ENCODE measurements around the gene C3orf33.

Gene C3orf33

DNA sequence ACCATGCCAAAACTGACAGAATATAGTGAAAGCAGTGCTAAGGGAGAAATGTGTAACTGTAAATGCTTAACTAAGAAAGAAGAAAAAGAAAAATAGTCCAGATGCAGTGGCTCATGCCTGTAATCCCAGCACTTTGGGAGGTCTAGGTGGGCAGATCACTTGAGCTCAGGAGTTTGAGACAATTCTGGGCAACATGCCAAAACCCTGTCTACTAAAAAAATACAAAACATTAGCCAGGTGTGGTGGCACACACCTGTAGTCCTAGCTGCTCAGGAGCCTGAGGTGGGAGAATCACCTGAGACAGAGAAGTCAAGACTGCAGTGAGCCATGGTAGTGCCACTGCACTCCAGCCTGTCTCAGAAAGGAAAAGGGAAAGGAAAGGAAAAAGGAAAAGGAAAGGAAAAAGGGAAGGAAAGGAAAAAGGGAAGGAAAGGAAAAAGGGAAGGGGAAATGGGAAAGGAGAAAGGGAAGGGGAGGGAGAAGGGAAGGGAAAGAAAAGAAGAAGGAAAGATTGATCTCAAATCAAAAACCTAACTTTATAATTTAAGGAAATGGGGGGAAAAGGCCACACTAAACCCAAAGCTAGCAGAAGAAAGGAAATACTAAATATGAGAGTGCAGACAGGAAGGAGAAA, 20.3 kb downstream of the C3orf33 start:
- DNase-seq (ENCODE audit: low spot score) = no peak

DNA sequence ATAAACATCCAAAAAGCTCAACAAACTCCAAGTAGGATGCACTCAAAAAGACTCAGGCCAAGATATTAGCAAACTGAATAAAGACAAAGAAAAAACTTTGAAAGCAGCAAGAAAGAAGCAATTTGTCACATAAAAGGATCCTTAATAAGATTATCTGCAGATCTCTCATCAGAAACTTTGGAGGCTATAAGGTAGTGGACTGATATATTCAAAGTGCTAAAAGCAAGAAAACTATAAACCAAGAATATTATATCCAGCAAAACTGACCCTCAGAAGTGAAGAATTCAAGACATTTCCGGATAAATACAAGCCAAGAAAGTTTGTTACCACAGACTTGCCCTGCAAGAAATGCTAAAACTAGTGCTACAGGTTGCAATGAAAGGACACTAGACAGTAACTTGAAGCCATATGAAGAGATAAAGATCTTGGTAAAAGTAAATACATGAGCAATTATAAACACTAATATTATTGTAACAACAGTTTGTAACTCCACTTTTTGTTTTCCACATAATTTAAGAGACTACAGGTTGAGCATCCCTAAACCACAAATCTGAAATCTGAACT, 23.6 kb downstream of the C3orf33 start:
- DNase-seq (ENCODE audit: low spot score) = no peak

DNA sequence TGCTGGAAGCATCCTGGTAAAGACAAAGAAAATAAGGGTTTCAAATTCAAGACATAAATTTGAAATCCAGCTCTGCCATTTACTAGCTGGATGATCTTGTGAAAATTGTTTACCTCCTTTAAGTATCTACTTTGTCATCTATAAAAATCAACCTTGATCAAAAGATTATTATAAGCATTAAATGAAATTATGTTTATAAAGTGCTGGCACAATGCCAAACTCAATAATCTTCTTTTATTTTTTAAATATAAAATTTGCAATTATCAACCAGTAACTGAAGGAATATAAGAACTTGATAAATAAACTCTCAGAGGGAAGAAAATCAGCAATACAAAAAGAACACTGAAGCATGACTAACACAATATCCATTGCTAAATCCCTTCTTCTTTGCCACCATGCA, 25.8 kb downstream of the C3orf33 start:
- DNase-seq (ENCODE audit: low spot score) = no peak

DNA sequence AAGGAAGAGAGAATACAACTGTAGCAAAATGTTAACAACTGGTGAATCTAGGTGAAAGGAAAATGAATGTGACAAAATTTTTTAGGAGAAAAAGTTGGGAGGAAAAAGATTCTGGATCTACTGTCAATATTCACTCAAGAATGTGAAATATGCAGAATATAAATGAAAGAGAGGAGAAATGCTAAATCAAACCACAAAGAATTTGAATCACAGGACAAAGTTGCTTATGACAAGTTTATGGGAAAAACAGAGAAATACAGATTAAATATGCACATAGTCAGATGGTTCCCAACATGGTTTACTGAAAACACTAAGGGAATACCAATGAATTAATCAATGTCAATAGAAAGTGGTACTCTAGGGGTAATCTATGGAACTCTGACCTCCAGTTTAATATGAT, 27.6 kb downstream of the C3orf33 start:
- no peak for DNase-seq (ENCODE audit: low spot score)

DNA sequence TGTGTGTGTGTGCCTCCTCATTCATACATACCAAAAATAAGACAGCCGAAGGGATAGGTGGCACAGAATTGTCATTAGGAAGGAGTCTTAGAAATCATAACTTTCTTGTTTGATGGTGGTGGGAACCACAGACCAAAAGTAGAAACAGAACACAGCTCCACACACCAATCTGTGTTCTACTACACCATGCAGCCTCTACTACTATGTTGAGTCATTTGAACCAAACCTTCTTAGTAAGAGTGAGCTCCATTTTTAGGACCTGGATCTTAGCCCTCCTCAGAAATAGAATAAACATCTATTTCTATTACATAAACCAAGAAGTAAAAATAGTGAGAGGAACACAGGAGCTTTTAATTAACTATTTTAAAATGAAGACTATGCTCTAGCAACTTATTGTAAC, 33.3 kb downstream of the C3orf33 start:
- no peak for DNase-seq (ENCODE audit: low spot score)

DNA sequence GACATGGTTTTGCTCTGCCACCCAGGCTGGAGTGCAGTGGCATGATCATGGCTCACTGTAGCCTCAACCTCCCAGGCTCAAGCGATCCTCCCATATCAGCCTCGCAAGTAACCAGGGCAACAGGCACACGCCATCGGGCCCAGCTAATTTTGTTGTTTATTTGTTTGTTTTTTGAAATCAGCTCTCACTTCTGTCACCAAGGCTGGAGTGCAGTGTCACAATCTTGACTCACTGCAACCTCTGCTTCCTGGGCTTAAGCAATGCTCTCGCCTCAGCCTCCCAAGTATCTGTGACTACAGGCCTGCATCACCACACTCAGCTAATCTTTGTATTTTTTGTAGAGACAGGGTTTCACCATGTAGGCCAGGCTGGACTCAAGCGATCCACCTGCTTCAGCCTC, 35.0 kb downstream of the C3orf33 start:
- DNase-seq (ENCODE audit: low spot score) = no peak

DNA sequence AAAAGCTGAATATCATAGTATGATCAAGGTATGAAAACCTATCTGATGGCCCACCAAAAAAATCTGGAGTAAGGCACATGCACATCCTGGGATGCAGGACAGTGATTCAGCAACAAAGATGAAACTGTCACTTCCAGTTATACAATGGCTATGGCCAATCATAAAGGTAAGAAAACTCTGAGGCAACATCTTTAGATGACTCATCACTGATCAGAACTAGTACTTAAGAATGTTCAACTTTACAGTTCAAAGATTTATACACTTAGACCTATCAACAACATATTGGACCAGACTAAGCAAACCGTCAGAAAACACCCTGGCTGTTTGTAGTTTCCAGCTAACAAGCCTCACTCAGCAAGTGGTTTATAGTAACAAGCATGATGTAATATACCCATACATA, 39.9 kb downstream of the C3orf33 start:
- DNase-seq (ENCODE audit: low spot score) = no peak

DNA sequence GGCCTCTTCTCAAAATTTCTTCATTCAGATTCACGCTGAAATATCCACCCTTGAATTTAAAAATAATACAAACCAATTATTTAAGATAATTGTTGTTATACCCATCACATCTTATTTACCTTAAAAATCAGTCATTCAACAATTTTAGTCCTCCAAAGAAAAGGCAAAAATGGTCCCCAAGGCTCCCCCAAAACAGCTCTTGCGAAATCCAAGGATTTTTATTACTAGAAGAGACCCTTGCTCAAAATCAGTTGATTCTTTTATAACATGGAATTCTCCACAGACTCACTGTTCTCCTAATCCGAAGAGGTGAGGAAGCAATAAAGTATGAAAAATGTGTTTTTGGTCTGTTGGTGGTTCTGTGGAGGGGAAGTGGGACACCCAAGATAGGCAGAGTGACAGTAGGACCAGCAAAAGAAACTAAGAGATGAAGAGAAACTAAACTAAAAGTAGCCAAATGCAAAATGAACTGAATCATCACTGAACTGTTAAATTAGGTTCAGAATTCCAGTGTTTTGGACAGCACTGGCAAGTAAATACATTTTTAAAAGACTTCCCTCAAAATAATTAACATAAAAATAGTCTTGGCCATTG, 42.1 kb downstream of the C3orf33 start:
- no peak for DNase-seq (ENCODE audit: low spot score)

DNA sequence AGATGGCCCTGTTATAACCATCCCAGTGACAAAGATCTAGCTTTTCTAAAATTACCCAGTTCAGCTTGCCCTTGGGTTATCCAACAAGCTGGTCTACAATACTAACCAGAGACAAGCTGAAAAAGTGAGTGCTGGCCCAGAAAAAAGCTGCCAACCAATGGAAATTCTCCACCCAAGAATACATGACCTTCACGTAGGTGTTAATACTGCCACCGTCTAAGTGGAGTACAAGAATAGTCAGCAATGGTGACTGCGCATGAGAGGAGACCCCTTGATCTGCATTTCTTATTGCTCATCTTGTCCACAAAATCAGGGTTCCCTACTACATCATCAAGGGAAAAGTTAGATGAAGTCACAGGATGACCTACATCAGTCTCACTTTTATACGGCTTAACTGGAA, 45.4 kb downstream of the C3orf33 start:
- DNase-seq (ENCODE audit: low spot score) = no peak

DNA sequence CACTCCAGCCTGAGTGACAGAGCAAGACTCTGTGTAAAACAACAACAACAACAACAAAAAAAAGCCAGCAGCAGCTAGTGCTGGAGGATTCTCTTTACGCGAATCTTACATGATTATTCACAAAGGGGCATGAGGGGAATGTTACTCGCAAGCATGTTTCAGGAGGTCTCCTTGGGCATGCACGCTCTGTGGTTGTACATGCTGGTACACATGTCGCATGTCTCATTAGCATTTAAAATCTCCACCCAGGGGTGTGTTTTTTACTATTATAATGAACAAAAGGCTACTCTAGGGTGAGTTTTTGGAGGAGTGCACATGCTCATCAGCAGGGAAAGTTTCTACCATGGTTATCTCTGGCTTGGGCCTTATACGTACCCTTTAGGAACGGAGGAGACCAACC, 48.5 kb downstream of the C3orf33 start:
- DNase-seq (ENCODE audit: low spot score) = no peak

DNA sequence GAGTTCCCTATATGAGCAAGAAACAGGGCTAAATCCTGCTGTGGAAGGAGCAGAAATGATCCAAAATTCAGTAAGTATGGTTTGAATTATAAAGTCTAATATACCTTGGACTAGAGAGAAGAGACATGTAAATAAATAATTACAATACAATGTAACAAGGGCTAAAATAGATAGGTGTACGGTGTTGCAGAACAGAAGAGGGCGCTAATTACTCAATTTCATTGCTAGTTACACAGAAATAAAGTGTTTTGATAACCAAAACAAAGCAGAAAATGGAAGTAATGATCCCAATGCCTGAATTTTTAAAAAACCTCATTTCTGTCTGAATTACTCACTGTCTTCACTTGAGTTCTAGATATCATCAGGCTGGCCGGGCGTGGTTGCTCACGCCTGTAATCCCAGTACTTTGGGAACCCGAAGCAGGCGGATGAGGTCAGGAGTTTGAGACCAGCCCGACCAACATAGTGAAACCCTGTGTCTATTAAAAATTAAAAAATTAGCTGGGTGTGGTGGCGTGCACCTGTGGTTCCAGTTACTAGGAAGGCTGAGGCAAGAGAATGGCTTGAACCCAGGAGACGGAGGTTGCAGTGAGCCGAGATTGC, 52.9 kb downstream of the C3orf33 start:
- DNase-seq (ENCODE audit: low spot score) = peak; percentile 20

DNA sequence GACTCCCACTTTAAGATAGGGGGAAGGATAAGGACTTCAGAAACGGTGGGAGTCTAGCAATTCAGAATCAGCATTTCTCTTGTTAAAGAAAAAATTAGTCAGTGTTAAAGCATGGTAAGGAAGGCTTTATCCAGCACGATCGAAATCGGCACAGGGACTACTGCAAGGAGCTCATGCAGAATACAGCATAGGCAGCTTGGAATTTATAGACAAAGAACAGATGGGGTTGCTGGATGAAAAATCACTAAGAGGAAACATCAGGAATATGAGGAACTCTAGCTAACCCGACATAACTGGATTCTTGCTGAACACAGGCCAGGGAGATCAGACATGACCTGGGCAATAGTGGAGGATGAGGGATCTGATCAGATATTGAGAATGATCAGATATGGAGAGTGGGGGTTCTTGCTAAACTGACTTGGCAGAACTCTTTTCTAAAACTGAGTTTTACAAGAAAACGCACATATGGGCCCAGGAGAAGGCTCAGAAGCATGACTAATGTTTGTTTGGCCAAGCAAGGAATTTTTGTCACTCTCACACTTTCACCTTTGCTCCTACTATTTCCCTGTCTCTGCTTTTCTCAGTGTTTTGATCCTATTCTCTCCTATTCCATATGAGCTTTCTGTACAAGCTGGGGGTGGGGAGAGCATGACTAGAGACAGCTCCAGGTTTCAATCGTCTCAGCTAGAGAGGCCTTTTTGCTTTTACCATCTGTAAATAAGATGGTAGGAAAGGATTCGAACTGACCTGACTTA, 57.3 kb downstream of the C3orf33 start:
- no peak for DNase-seq (ENCODE audit: low spot score)

DNA sequence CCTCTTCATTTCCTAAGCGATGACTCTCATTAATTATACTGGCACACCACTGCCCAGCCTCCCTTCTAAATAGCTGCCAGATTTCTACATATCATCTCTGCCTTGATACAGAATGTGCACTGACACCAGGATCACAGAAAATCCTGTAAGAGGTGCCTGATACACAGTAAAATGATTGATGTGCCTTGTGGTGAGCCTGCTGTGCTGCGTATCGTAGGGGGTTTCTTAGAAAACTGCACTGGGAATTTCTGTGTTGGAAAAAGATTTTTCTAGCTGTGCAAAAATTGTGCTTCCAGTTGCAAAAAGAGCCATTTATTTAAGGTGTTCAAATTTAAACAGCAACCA, 58.2 kb downstream of the C3orf33 start:
- no peak for DNase-seq (ENCODE audit: low spot score)

DNA sequence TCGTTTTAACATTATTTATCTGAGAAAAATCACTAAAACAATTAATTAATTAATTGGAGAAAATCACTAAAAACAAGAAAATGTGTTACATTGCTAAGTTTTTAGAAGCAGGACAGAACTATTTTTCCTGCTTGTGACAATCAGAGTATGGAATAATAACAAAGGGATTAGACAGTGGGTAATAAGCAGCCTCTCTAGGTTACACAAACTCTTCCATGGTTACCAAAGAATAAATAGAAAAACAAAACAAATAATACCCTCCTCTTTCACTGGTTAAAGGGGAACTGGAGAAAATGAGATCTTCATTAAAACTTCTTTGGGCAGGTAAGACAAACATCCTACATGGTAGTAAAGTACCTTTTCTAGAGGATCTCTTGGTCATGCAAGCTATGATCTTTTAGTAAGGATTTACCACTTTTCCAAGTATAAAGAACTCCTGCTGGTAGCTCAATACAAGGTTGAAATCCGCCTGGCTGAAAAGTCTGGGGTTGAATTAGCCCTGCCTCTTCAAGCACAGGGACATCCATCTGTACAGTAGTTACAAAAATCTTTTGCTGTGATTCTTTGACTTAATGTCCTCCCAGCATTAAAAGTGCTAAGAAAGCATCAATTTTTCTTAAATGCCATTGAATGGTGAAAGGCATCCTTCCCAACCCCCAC, 58.7 kb downstream of the C3orf33 start:
- no peak for DNase-seq (ENCODE audit: low spot score)

DNA sequence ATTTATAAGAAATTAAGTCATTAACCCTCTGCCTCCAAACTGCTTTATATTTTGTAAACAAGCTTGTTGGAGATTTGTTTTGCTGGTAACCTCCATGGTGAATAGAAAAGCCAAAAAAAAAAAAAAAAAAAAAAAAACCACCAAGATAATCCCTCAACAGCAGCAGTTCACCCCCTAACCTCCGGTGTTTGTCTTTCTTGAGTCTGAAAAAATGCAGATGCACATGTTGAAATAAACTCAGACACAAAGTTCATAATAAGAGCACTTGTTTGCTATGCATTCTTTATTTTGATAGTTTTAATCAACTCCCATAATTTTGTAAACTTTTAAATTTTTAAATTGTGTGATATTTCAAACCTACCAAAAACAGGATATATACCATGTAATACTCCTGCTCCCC, 59.4 kb downstream of the C3orf33 start:
- DNase-seq (ENCODE audit: low spot score) = no peak

DNA sequence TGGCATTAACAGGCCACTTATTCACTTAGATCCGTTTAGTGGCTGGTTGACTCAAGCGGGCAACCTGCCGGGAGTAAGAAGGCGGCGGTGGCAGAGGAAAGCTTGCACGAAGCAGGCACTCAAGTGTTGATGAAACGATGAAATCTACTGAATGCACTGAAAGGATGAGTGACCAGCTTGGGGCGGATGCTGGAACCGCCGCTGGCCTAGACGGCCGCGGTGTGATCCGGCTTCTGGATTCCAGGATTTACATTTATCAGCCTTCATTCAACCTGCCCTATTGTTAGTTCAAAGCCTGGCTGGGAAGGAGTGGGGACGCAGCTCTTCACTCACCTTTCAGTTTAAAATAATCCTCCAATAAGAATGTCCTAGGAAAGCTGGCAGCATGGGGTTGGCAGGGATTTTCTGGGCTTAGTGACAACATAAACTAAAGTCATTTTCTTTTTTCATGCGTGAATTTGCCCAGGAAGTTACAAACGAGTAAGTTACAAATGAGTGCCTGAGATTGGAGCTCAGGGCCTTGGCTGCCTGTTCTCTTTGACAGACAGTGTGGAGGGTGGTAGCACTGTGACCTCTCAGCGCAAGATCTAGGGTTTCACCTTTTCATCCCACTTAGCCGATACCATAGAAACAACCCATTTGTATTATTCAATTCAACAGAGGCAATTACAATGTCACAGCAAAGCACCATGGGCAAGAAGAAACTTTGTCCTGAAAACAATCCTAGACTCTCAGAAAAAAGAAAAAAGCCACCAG, 60.1 kb downstream of the C3orf33 start:
- no peak for DNase-seq (ENCODE audit: low spot score)

DNA sequence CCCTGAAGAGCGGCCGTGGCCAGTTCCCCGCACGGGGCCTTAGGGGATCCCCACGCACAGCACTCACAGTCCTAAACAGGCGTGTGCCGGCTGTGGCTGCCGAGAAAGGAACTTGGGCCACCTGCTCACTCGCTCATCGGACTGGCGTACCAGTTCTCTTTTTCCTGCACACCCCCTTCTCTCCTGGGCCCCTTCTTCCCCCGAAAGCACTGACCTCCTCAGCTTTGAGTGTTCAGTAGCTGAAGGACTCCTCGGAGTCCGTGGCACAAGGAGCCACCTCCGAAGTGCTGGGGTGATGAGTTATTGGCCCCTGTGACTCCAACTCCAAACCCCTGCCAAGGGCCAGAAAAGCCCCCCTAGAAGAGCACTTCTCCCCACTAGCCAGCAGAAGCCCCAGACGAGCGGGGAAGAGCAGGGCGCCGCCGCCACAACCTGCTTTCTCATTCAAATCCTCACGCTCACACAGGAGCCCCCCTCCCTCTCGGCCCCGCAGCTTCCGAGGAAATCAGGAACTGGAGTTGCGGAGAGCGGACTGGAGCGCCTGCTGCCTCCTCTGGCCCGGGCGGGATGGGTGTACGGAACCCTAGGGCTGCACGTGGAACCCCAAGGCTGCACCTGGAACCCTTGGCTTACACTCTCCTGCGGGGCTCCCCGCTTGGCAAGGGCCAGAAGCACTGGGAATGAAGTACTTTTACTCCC, 61.3 kb downstream of the C3orf33 start, which contains the start of gene PLCH1:
TSS of gene PLCH1 (minus strand) at position 446 of the 699 bp plus-strand sequence. CDS start 40,847 bp downstream, outside the sequence.
- no peak for DNase-seq (ENCODE audit: low spot score)

DNA sequence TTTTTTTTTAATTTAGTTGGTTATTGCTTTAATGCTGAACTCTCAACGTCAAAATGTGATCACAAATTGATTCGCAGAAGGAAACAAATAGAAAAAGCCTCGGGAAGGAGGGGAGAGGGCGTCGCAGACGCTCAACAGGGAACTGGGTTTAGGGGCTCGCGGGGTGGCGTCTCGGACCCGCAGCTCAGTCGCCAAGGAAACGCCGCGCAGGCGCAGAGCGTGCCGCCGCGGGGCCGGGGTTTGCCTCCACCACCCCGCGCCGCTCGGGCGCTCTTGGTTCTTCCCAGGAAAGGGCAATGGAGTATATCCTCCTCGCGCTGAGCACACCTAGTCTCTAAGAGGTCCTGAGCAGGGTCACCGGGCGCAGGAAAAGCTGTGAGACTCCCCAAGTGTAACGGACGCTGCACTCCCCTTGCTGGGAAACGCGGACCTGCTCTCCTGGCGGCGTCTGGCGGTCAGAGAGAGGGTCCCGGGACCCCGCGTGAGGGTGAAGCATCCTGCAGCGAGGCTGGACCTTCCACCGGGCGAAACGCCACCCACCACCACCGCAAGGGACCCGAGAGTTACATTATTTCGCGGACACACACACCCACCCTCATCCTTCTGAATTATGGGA, 62.0 kb downstream of the C3orf33 start:
- DNase-seq (ENCODE audit: low spot score) = no peak

DNA sequence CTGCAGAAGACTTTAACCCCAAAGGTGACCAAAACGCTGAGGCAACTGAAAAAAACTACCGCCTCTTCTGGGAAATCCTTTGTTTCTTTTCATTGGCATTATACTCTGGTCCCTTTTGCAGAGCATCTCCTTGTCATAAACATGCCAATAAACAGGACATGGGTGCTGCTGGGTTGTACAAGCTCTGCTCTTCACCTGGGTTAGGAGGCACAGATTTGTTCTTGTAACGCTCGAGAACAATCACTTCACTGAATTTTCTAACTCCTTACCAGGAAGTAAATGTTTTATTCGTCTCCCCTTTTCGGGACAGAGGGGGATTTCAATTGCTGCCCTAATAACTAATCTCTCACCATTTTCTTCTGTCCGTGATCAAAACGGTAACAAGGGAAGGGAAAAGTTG, 62.5 kb downstream of the C3orf33 start:
- DNase-seq (ENCODE audit: low spot score) = no peak

DNA sequence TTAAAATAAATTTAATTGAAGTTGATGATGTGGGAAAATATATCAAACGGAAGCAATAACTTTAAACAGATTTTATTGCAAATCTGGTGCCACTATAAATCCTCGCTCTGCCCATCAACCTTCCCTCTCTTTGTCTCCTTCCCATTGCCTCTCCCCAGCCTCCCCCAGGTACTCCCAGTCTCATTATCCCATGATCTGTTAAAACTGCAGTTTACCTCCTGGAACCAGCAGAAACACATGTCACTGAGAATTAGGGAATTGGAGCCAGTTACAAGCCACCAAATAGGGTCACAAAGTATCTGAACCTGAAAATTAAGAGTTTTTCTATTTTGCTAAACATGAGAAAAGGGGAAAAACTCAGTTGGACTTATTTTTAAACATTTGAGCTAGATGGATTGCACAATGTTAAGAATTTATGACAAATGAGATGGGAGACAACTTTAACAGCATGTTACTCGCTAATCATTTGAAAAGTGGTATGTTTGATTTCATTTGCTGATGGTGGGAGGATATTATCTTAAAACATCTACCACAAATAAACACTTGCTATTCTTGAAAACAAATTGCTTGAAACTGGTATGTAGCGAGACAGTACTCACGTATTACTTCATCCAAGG, 63.6 kb downstream of the C3orf33 start:
- DNase-seq (ENCODE audit: low spot score) = no peak
